ENCODE results near the gene ZNF358. TPM values are rescaled to one million over a fixed set of nuclear protein-coding genes. Genes with fewer than 3 reads are reported as not detected.

ZNF358 gene
- 10 to 100 TPM; 31.9 to 49.8 (median 36.6) TPM for total RNA-seq

DNA sequence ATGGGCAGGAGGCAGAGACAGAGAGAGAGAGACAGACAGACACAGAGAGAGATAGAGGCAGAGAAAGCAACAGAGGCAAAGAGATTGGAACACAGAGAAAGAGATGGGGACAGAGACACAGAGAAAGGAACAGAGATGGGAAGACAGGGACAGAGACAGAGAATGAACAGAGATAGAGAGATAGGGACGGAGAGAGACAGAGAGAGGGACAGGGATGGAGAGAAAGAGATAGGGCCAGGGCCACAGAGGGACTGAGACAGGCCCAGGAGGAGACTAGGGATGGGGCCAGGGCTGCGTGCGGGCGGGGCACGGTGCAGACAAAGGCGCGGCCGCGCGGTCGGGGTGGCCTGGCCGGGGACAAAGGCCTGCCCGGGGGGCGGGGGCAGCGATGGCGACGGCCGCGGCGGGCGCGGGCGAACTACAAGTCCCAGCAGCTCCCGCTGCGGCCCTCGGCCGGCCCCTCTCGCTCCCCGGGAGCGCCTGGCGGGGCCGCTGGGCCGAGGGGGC lies at the start of gene ZNF358:
Gene ZNF358, plus strand, starts transcription at position 459 of the 507 bp plus-strand sequence. CDS start 3,140 bp downstream, outside the sequence.
- ATAC-seq (ENCODE audit: low FRiP score), result peak; percentile 68
- DNase-seq (ENCODE audit: low spot score), result no peak
- TF ChIP-seq, protein P1, sequence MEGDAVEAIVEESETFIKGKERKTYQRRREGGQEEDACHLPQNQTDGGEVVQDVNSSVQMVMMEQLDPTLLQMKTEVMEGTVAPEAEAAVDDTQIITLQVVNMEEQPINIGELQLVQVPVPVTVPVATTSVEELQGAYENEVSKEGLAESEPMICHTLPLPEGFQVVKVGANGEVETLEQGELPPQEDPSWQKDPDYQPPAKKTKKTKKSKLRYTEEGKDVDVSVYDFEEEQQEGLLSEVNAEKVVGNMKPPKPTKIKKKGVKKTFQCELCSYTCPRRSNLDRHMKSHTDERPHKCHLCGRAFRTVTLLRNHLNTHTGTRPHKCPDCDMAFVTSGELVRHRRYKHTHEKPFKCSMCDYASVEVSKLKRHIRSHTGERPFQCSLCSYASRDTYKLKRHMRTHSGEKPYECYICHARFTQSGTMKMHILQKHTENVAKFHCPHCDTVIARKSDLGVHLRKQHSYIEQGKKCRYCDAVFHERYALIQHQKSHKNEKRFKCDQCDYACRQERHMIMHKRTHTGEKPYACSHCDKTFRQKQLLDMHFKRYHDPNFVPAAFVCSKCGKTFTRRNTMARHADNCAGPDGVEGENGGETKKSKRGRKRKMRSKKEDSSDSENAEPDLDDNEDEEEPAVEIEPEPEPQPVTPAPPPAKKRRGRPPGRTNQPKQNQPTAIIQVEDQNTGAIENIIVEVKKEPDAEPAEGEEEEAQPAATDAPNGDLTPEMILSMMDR (IDR thresholded peaks at IDR 0.05), result no peak

DNA sequence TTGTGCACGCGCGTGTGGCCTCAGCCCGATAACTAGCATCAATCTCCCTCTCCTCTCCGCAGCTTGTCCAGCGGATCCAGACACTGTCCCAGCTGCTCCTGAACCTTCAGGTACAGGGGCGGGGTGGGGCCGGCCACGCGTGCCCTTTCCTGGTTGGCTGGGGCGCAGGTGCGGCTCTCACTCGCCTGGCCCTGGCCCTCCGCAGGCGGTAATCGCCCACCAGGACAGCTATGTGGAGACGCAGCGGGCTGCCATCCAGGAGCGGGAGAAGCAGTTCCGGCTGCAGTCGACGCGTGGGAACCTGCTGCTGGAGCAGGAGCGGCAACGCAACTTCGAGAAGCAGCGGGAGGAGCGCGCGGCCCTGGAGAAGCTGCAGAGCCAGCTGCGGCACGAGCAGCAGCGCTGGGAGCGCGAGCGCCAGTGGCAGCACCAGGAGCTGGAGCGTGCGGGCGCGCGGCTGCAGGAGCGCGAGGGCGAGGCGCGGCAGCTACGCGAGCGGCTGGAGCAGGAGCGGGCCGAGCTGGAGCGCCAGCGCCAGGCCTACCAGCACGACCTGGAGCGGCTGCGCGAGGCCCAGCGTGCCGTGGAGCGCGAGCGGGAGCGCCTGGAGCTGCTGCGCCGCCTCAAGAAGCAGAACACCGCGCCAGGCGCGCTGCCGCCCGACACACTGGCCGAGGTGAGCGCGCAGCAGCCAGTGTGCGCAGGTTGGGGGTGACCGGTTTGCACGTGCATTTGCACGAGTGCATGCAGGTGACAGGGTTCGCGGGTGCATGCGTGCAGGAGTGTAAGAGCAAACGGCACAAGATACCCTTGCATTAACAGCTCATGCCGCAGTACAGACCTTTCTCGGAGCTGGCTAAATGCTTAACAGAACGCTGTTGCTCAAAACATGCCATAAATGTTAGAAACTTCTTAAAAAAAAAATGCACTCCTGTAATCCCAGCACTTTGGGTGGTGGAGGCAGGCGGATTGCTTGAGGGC lies 48.6 kb upstream of the ZNF358 start:
- TF ChIP-seq, protein P1 (IDR thresholded peaks at IDR 0.05), result no peak
- DNase-seq (ENCODE audit: low spot score) (no peak), ATAC-seq (ENCODE audit: low FRiP score) (no peak)

DNA sequence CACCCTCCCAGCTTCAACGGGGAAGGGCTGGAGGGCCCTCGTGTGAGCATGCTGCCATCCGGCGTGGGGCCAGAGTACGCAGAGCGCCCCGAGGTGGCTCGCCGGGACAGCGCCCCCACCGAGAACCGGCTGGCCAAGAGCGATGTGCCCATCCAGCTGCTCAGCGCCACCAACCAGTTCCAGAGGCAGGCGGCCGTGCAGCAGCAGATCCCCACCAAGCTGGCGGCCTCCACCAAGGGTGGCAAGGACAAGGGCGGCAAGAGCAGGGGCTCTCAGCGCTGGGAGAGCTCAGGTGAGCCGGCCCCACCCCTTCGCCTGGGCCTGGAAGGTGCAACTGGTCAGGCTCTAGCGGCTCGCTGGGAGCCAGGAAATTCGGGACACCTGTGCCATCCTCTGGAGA lies 47.1 kb upstream of the ZNF358 start:
- DNase-seq (ENCODE audit: low spot score) (no peak), ATAC-seq (ENCODE audit: low FRiP score) (no peak)
- TF ChIP-seq, protein P1 (IDR thresholded peaks at IDR 0.05), result no peak

DNA sequence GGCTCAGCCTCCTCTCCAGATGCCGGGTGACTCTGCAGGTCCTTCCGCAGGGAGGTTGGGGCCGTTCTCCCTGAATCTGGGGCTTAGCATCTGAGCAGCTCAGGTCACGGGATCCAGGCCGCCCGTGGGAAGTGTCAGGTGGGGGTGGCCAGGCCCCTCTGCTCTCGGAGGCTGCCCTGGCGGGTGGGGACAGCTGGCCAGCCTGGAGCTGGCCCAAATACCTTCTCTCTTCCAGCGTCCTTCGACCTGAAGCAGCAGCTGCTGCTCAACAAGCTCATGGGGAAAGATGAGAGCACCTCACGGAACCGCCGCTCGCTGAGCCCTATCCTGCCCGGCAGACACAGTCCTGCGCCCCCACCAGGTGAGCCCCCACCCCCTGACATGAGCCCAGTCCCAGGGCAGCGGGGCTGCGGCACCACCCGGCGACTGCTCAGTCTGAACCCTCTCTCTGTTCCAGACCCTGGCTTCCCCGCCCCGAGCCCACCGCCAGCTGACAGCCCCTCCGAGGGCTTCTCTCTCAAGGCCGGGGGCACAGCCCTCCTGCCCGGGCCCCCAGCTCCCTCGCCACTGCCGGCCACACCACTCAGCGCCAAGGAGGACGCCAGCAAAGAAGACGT lies 46.1 kb upstream of the ZNF358 start:
- TF ChIP-seq, protein P1 (IDR thresholded peaks at IDR 0.05), result no peak
- DNase-seq (ENCODE audit: low spot score) (no peak), ATAC-seq (ENCODE audit: low FRiP score) (no peak)

DNA sequence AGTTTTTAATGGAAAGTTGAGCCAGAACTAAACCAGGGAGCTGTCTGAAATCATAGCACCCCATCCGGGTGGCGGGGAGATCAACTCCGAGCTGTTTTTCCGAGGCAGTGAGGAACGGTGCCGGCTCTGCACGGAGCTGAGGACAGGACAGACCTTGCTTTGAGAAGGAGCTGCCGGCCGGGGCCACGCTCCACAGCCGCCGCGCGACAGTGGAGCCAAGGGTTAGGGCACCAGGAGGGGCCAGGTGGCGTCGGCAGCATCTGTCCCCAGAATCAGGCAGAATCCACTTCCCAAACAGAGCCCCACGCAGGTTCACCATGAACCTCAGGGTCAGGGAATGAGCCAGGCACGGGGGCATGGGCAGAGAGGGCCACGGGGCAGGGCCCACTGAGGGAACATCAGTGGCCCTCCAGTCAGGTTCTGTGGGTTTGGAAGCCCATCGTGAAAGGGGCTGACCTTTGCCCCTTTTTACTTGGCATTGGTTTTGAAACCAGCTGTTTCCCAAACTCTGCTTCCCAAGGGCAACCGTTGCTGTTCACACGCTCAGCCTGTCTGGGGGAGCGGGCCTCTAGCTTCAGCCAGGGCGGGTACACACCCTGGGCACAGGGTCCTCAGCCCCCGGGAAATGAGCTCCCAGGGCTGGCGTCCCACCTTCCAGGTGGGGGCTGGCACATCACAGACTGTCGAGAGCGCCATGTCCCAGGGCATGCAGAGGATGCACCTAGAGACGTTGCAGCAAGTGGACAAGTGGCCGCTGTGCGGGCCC lies 45.2 kb upstream of the ZNF358 start:
- ATAC-seq (ENCODE audit: low FRiP score) (no peak), DNase-seq (ENCODE audit: low spot score) (no peak)
- TF ChIP-seq, protein P1 (IDR thresholded peaks at IDR 0.05), result no peak

DNA sequence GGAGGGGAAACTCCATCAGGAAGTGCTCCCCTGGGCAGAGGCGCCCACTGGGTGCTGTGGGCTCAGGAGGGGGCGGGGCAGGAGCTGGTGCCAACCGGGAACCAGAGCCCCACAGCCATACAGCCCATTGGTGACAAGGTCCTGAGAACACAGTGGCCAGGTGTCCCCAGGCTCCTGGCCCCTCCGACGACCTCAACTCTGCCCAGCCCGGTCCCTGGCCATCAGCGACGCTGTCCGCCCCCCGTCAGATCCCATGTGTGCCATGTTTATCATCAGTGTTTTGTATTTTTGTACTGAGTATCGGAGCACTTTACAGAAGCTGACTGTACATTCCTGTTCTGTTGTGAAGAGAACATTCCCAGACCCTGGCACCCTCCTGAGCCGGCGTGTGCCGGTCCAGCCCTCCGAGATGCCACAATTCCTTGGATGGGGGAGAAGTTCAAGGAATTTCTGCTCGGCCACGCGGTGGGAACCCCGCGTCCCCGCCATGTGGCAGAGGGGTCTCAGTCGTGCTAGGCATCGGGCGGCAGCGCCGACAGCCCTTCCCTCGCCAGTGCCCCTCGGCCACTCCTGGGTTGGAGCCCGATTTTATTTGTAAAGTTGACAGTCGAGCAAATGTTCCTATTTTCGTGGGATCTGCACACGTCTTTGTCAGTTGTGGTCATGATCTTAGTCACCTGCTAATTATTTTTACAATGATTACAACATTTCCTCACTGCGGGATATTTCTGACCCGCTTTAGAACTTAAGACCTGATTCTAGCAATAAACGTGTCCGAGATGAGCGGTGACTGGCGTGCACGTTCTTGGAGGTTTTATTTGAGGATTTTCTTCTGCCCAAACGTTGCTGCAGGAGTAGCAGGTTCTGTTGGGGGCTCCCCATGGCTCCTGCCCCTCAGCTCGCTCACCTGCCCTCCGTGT lies 43.9 kb upstream of the ZNF358 start:
- TF ChIP-seq, protein P1 (IDR thresholded peaks at IDR 0.05), result no peak
- DNase-seq (ENCODE audit: low spot score), result no peak
- no peak for ATAC-seq (ENCODE audit: low FRiP score)
